Kidney epithelial cell (primary cell): ENCODE data around the gene SRCIN1. TPM values are rescaled to one million over a fixed set of nuclear protein-coding genes. Genes with fewer than 3 reads are reported as not detected.

Experiments used
- DNase-seq: peaks from one replicate; pipeline ENCODE4 v3.0.0-alpha.2; 2010; ENCODE audit warnings: low read depth
- H3K27me3 ChIP-seq: 2 replicates; pipeline ENCODE4 v1.6.0; 2011; ENCODE audit warnings: low read length; ENCODE audit not compliant: control insufficient read depth, insufficient read depth
- H3K36me3 ChIP-seq: 2 replicates; pipeline ENCODE4 v1.5.1; 2011; ENCODE audit warnings: low read length; ENCODE audit not compliant: control insufficient read depth, insufficient read depth
- H3K4me3 ChIP-seq: 2 replicates; pipeline ENCODE4 v1.5.1; 2011; ENCODE audit warnings: low read depth, mild to moderate bottlenecking, control low read depth, low read length
- CTCF ChIP-seq: IDR thresholded peaks from 2 replicates; pipeline ENCODE4 v1.5.1; 2011; ENCODE audit warnings: mild to moderate bottlenecking, moderate library complexity, low read length, control low read depth, inconsistent platforms; ENCODE audit not compliant: insufficient read depth, poor library complexity, severe bottlenecking
- total RNA-seq: library from RNA; depleted of rRNA; stranded (reverse); fragments of >200 nt; gene quantifications from 2 replicates; pipeline ENCODE4 v1.2.3, GENCODE V29; 2015

SRCIN1 gene
- total RNA-seq, 1 donor from 2014 or later, result 0.84 TPM

GRCh38 chr17:38554430-38555350 is 51.1 kb downstream of the SRCIN1 start:
- DNase-seq, result no peak
- H3K4me3 ChIP-seq, result no peak overlapping the region
- no peak for TF ChIP-seq CTCF
- H3K27me3 ChIP-seq, result peaks cover 24% of the 10 kb centered on the region
- H3K36me3 ChIP-seq, result no peaks in the 10 kb centered on the region

GRCh38 chr17:38552343-38552742 is 53.4 kb downstream of the SRCIN1 start:
- no peak for TF ChIP-seq CTCF
- DNase-seq, result no peak
- Histone ChIP-seq H3K27me3 (peaks cover 15% of the 10 kb centered on the region), H3K36me3 (no peaks in the 10 kb centered on the region), H3K4me3 (no peak overlapping the region)

GRCh38 chr17:38551121-38551520 is 54.6 kb downstream of the SRCIN1 start:
- peaks cover 16% of the 10 kb centered on the region for H3K27me3 ChIP-seq
- no peak for TF ChIP-seq CTCF
- no peaks in the 10 kb centered on the region for H3K36me3 ChIP-seq
- no peak overlapping the region for H3K4me3 ChIP-seq
- no peak for DNase-seq

GRCh38 chr17:38550661-38551060 is 55.1 kb downstream of the SRCIN1 start:
- no peaks in the 10 kb centered on the region for H3K36me3 ChIP-seq
- peaks cover 16% of the 10 kb centered on the region for H3K27me3 ChIP-seq
- H3K4me3 ChIP-seq, result no peak overlapping the region
- DNase-seq, result no peak
- TF ChIP-seq CTCF, result no peak

GRCh38 chr17:38549285-38549684 is 56.5 kb downstream of the SRCIN1 start:
- no peak for TF ChIP-seq CTCF
- no peak for DNase-seq
- Histone ChIP-seq H3K4me3 (no peak overlapping the region), H3K36me3 (no peaks in the 10 kb centered on the region), H3K27me3 (peaks cover 21% of the 10 kb centered on the region)

GRCh38 chr17:38547444-38547843 is 58.3 kb downstream of the SRCIN1 start:
- peaks cover 24% of the 10 kb centered on the region for H3K27me3 ChIP-seq
- H3K36me3 ChIP-seq, result no peaks in the 10 kb centered on the region

More at GRCh38 chr17:38547444-38547843, 58.3 kb downstream of the SRCIN1 start:
- DNase-seq, result no peak
- H3K4me3 ChIP-seq, result no peak overlapping the region
- TF ChIP-seq CTCF, result no peak
